Non-pigmented ciliary epithelial cell (primary cell): ENCODE measurements around the gene GPR179.
"Not testable (repeated sequence)": the region's sequence is repeated elsewhere in the genome, so short reads cannot be mapped to it uniquely, and the experiment has no call there.

Experiments
- DNase-seq: peaks from one replicate; pipeline ENCODE4 v3.0.0-alpha.2; 2010; ENCODE audit warnings: low read depth

The GPR179 gene

GRCh38 chr17:38324141-38324697 lies 19.5 kb downstream of the GPR179 start:
- DNase-seq, result no peak

DNA sequence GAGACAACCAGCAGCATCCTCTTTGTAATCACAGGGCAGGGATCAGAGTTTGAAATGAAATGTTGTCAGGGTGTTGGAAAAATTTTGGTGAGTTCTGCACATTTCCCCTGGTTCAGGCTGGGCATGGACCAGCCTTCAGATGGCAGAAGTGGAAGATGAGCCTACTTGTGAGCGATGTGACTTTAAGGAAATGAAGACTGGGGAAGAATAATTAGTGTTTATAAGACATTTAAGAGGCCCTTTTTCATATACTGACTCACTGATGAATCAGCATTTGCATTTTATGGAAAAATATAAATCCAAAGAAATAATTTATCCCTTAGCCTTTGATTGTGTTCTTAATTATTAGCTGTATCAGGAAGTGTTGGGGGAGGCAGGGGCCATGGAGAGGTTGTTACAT lies 20.9 kb downstream of the GPR179 start:
- DNase-seq, result no peak

DNA sequence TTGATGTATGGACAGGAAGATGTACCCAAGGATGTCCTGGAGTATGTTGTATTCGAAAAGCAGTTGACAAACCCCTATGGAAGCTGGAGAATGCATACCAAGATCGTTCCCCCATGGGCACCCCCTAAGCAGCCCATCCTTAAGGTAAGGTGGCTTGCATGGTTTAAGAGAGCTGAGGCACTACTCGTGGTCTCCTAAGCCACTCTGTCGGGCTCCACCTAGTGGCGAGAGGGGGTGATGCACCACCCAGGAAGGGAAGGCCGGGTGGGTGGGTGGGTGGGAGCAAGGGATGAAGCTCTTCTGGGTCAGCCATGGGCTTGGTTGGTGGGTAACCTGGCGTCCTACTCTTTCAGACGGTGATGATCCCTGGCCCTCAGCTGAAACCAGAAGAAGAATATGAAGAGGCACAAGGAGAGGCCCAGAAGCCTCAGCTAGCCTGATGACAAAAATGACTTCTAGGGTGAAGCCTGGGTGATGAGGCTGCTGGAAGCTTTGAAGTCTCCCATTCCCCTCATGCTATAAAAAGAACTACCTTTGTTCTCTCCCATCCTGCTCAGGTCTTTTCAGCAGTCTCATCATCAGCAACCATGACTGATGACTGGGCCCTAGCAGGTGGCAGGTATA lies 21.5 kb downstream of the GPR179 start:
- no peak for DNase-seq

DNA sequence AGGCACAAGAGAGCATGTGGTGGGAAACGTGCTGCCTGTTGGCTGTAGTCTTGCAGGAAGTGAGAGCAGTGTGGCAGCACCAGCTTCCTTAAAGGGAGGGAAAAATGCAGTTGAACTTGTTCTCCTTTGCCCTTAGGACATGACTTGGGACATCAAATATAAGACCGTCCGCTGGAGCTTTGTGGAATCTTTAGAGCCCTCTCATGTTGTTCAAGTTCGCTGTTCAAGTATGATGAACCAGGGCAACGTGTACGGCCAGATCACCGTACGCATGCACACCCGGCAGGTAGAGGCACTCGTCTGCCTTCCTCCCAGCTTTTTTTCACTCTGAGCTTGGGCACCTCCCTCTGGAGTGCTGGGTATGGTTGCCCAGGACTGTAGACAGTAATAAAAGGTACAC lies 23.3 kb downstream of the GPR179 start:
- no peak for DNase-seq

DNA sequence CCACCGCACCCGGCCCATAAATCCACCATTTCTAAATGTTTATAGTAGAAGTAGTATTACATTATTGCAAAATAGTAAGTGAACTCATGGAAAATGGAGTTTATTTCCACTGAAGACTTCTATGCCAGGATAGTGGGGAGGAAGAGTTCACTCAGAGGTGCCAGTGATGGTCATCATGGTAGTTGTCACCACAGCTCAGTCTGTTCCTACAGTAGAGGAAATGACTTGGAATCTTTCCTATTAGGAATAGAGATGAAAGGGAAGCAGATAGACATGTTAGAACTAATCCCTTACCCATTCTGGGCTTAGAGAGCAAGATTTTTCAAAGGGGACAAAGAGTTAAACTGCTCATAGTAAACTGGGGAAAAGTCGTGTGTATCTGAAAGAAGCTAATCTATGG lies 26.7 kb downstream of the GPR179 start:
- DNase-seq, result no peak

DNA sequence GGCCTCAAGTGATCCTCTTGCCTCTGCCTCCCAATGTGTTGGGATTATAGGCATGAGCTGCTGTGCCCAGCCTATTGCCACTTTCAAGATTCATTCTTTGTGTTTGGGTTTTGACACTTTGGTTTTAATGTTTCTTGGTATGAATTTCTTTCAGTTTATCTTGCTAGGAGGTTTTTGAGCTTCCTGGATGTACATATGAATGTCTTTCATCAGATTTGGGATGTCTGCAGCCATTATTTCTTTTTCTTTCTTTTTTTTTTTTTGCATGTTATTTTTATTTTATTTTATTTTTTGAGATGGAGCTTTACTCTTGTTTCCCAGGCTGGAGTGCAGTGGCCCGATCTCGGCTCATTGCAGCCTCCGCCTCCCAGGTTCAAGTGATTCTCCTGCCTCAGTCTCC lies 28.3 kb downstream of the GPR179 start:
- no peak for DNase-seq

DNA sequence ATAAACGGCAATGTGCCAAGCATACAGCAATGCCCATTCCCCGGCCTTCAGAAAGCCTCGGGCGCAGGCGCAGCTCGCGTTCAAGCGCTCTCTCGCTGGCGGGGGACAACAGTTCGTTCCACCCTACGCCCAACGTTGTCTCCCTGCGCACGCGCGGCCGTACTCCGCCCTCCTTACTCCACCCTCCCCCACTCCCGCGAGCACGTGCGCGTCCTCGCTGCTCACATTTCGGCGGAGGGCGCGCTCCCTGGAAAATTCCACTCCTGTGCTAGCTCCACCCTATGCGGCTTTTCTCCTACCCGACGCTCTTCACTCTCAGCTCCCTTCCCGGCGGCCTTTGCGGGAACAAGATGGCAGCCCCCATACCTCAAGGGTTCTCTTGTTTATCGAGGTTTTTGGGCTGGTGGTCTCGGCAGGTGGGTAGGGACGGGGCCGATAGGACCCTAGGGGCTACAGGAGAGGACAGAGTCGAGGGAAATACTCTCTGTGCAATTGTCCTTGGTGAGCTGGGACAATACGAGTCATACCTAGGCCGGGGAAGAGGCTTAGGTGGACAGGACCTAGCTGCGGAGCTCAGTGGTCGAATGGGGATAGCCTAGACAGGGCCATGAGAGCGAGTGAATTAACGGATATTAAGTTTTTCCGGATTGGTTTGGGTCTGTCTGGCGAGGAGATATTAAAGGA lies 46.8 kb downstream of the GPR179 start, which contains the start of gene MRPL45:
Gene MRPL45 (plus strand): TSS at position 335 of the 684 bp plus-strand sequence. CDS start 16 bp downstream, at position 351.
- DNase-seq, result peak; percentile 71

DNA sequence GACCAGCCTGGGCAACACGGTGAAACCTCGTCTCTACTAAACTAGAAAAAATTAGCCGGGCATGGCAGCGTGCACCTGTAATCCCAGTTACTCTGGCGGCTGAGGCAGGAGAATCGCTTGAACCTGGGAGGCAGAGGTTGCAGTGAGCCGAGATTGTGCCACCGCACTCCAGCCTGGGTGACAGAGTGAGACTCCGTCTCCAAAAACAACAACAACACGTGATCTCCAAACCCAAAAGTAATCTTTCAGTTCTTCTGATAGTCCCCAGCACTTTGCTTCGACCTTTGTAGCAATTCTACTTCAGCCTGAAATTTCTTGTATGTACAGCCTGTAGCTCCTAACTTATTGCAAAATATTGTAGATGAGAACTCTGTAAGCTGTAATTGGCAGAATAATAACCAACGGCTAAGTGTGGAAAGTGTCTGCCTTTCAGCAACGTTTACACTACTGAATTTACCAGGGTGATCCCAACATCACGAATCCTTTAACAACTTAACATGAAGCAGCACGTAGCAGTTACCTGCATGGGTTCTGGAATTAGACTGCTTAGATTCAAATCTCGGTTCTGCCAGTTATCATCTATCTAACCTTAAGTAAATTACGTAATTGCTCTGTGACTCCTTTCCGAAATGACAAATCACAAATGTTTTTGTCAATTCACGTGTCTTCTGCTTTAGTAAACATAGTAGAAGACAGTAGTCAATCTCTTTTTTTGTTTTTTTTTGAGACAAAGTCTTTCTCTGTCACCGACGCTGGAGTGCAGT lies 48.0 kb downstream of the GPR179 start:
- not testable (repeated sequence) for DNase-seq

DNA sequence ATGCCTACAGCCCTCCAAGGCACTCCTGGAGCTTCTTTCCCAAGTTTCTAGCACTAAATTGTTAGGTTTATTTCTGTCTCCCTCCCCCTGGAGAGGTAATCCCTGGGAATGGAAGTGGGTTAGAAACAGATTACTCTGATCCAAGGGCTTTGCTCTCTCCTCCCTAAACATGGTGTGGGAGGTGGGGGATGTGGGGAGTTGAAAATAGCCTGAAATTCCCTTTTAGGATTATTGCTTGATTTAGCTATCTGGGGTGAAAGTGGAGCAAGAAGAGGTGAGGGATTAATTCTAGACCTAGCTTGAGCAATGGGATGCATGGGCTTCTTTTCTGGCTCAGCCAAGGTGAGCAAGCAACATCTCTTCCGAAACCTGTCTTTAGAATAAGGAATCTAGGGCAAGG lies 54.0 kb downstream of the GPR179 start:
- DNase-seq, result not testable (repeated sequence)

GRCh38 chr17:38288217-38288827 lies 55.4 kb downstream of the GPR179 start:
- not testable (repeated sequence) for DNase-seq

DNA sequence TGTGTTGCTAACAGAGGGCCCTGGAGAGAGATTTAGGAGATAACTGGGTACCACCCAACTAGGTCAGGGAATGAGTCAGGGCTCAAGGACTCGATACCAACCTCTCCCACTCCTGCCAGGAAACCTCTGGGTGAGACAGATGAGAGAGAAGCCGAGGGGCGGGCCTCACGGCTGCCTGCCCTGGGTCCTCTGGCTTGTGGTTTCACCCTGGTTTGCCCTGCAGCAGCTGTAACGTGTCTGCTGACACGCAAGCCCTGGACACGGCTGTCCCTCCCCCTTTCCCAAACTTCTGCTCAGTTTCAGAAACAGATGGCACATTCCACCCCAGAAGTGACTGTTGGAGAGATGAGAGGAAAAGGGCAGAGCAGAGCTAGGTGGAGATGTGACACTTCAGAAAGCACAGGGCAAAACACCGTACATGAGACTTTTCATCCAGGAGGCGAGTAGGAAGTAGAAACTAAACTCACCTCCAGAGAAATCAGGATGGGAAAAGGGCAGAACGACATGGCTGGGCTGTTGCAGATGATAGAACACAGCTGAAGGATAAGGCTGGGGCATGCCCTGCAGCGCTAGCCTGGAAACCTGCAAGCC lies 57.2 kb downstream of the GPR179 start:
- DNase-seq, result not testable (repeated sequence)

- not testable (repeated sequence) for DNase-seq
Measured at GRCh38 chr17:38285994-38286393, 57.8 kb downstream of the GPR179 start.
